Measurements from ENCODE around the gene FYN. TPM values are rescaled to one million over a fixed set of nuclear protein-coding genes. Genes with fewer than 3 reads are reported as not detected.

Gene FYN
- polyA plus RNA-seq, 1 experiment: 55.1 TPM

- no peak for TF ChIP-seq CTCF (IDR thresholded peaks at IDR 0.05; ENCODE audit: insufficient read depth, low read depth, low read length)
- POLR2A ChIA-PET: no interaction called here
- no peaks in the 10 kb centered on the region for H3K27me3 ChIP-seq (ENCODE audit: control insufficient read depth, insufficient read depth, low read length)
- CTCF ChIA-PET: interaction anchor here (1.0 kb wide), 1 partner anchor 9 kb away, joined by 3 read pairs; no protein-coding TSS in a partner anchor
- no peak for DNase-seq (ENCODE audit: low read depth)
- no peaks in the 10 kb centered on the region for H3K36me3 ChIP-seq (ENCODE audit: control insufficient read depth, insufficient read depth, low read length)
- no peak overlapping the region for H3K4me3 ChIP-seq (ENCODE audit: low read depth, low read length)
Observed at GRCh38 chr6:111794727-111795452, 78.4 kb downstream of the FYN start.

- Histone ChIP-seq H3K4me3 (ENCODE audit: low read depth, low read length) (no peak overlapping the region), H3K36me3 (ENCODE audit: control insufficient read depth, insufficient read depth, low read length) (no peaks in the 10 kb centered on the region), H3K27me3 (ENCODE audit: control insufficient read depth, insufficient read depth, low read length) (no peaks in the 10 kb centered on the region)
- TF ChIP-seq CTCF (IDR thresholded peaks at IDR 0.05; ENCODE audit: insufficient read depth, low read depth, low read length): no peak
- POLR2A ChIA-PET: no interaction called here
- no peak for DNase-seq (ENCODE audit: low read depth)
- CTCF ChIA-PET: interaction anchor here (1.0 kb wide), 1 partner anchor 9 kb away, joined by 3 read pairs; no protein-coding TSS in a partner anchor
Observed at GRCh38 chr6:111794300-111794699, 79.0 kb downstream of the FYN start.

DNA sequence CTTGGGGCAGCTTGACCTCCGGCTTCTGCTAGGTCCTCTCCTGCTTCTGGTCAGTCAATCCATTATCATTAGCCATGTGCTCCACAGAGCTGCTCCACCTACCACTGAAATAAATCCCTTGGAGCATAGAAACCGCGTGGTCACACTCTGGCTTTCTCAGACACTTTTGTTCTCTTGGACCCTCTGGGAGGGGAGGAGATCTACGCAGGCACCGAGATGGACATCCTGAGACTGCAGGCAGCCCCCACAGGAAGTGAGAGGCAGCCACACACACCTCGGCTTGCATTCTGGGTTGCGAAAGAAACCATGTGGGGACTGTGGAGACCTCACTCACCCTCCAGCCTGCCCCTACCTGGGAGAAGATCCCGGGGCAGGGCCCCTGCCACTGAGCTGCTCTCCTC lies 79.5 kb downstream of the FYN start:
- Histone ChIP-seq H3K4me3 (ENCODE audit: low read depth, low read length) (no peak overlapping the region), H3K27me3 (ENCODE audit: control insufficient read depth, insufficient read depth, low read length) (no peaks in the 10 kb centered on the region), H3K36me3 (ENCODE audit: control insufficient read depth, insufficient read depth, low read length) (no peaks in the 10 kb centered on the region)
- no peak for DNase-seq (ENCODE audit: low read depth)
- ChIA-PET CTCF (no interaction called here), POLR2A (no interaction called here)
- TF ChIP-seq CTCF (IDR thresholded peaks at IDR 0.05; ENCODE audit: insufficient read depth, low read depth, low read length): no peak

DNA sequence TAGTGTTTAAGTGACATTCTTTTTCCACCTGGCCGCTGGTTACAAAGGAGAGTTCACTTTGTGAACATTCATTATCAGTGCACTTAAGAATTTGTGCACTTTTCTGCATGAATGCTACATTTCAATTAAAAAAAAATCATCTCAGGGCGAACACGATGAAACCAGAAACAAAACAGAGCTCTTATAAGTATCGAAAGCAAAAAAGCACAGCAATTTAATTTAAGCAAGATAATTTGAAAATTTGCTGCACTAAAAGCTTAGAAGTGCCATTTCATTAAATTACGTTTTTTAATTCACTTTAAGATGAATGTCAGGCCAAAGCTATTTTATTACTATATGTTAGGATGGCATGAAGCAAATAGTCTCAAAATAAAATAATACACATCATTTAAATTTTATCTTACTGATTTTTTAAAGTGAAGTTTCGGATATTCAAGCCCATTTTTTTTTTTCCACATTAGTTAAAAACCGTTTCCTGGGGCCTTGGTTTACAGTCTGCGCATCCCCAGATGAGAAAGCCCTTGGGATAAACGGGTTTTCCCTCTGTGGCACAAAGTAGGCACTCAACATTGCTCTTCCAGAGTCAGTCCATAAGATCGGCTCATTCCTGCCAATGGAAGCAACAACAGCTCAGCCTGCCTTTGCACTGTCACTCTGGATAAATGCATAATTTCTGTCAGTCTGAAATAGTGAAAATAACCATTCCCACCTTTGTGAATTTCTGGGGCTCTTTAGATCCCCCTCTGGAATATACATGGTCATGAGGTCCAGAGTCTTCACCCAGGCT lies 80.1 kb downstream of the FYN start:
- Histone ChIP-seq H3K4me3 (ENCODE audit: low read depth, low read length) (no peak overlapping the region), H3K27me3 (ENCODE audit: control insufficient read depth, insufficient read depth, low read length) (no peaks in the 10 kb centered on the region), H3K36me3 (ENCODE audit: control insufficient read depth, insufficient read depth, low read length) (no peaks in the 10 kb centered on the region)
- DNase-seq (ENCODE audit: low read depth): no peak
- no peak for TF ChIP-seq CTCF (IDR thresholded peaks at IDR 0.05; ENCODE audit: insufficient read depth, low read depth, low read length)
- ChIA-PET CTCF (interaction anchor here (0.7 to 1.2 kb wide), 4 partner anchors 19 to 215 kb away, joined by 3 to 5 read pairs (median 4); no protein-coding TSS in a partner anchor), POLR2A (no interaction called here)

DNA sequence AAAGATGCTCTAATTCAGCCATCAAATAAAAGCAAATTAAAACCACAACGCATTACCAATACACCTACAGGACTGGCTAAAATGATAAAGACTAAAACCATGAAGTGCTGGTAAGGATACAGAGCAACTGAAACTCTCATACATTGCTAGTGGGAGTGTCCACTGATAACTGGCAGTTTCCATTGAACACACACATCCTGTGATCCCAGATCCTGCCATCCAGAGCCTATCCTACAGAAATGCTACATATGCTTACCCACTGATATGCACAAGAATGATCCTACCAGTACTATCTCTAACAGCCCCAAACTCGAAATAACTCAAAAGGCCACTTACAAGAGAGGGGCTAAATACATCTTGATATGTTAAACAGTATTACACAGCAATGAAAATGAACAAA lies 81.0 kb downstream of the FYN start:
- no peak for TF ChIP-seq CTCF (IDR thresholded peaks at IDR 0.05; ENCODE audit: insufficient read depth, low read depth, low read length)
- no peak for DNase-seq (ENCODE audit: low read depth)
- H3K36me3 ChIP-seq (ENCODE audit: control insufficient read depth, insufficient read depth, low read length): no peaks in the 10 kb centered on the region
- no peak overlapping the region for H3K4me3 ChIP-seq (ENCODE audit: low read depth, low read length)
- ChIA-PET POLR2A (no interaction called here), CTCF (interaction anchor here (1.2 to 1.3 kb wide), 2 partner anchors 11 to 18 kb away, joined by 4 read pairs; no protein-coding TSS in a partner anchor)
- no peaks in the 10 kb centered on the region for H3K27me3 ChIP-seq (ENCODE audit: control insufficient read depth, insufficient read depth, low read length)

All from BJ (cell line).